ENCODE measurements around the gene NXPE4.

Gene NXPE4

DNA sequence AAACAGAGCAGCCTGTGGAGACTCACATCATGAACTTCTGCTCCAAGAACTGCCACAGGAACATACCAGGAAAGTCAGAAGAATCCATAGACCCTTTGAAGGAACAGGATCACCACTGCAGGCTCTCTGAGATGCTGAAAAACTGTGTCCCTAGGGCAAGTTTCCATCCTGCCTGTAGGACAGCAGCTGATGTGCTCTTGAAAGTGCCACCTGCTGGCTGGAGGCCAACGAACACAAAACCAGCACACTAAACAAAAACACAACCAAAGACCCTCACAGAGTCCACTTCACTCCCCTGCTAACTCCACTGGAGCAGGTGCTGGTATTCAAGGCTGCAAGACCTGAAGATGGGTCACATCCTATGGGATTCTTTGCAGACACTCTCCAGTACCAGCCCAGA lies 23.9 kb downstream of the NXPE4 start:
- no peaks in the 10 kb centered on the region for H3K4me1 ChIP-seq (ENCODE audit: control insufficient read depth, insufficient read depth, low read length)
- no peak overlapping the region for H3K27ac ChIP-seq (ENCODE audit: low read depth, low read length)
- H3K4me3 ChIP-seq (ENCODE audit: low read length) = no peak overlapping the region
- H3K9ac ChIP-seq (ENCODE audit: low read length) = no peak overlapping the region
- no peaks in the 10 kb centered on the region for H3K36me3 ChIP-seq (ENCODE audit: control insufficient read depth, insufficient read depth, low read length)
- no peaks in the 10 kb centered on the region for H3K27me3 ChIP-seq (ENCODE audit: control insufficient read depth, insufficient read depth, low read length)

DNA sequence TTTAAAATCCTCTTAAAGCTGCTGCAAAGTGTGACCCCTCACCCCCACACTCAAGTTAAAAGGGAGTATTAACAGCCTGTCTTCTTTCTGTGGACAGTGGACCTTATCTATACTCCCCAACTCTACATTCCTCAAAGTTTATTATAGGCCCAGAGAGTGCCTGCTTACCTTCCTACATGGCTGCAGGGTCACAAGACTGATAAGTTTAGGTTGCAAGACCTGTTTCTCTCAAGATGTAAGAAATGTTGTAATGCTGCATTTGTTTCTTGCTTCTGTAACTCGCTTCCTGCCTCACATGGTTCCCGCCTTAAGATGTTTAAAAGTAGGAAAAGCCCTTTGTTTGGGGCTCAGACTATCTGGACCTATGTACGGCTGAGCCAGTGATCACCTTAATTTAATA lies 25.8 kb downstream of the NXPE4 start:
- Histone ChIP-seq H3K27ac (ENCODE audit: low read depth, low read length) (no peak overlapping the region), H3K36me3 (ENCODE audit: control insufficient read depth, insufficient read depth, low read length) (no peaks in the 10 kb centered on the region), H3K4me3 (ENCODE audit: low read length) (no peak overlapping the region), H3K9ac (ENCODE audit: low read length) (no peak overlapping the region), H3K27me3 (ENCODE audit: control insufficient read depth, insufficient read depth, low read length) (no peaks in the 10 kb centered on the region), H3K4me1 (ENCODE audit: control insufficient read depth, insufficient read depth, low read length) (no peaks in the 10 kb centered on the region)

DNA sequence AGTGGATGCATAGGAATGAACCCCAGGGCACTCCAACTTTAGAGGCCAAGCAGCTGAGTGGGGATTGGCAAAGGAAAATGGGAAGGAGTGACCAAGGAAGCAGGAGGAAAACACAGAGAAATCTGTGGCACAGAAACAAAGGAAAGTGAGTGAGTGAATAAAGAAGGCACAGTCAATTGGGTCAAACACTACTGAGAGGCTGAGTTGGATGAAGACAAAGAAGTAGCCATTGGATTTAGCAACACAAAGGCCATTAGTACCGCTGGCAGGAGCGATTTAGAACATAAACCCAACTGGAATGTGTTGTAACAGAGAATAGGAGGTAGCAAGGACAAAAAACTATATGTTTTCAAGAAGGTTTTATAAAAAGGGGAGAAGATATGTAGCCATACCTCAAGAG lies 29.3 kb downstream of the NXPE4 start:
- H3K27ac ChIP-seq (ENCODE audit: low read depth, low read length) = no peak overlapping the region
- no peak overlapping the region for H3K4me3 ChIP-seq (ENCODE audit: low read length)
- H3K9ac ChIP-seq (ENCODE audit: low read length) = no peak overlapping the region
- no peaks in the 10 kb centered on the region for H3K27me3 ChIP-seq (ENCODE audit: control insufficient read depth, insufficient read depth, low read length)
- H3K36me3 ChIP-seq (ENCODE audit: control insufficient read depth, insufficient read depth, low read length) = no peaks in the 10 kb centered on the region
- no peaks in the 10 kb centered on the region for H3K4me1 ChIP-seq (ENCODE audit: control insufficient read depth, insufficient read depth, low read length)

DNA sequence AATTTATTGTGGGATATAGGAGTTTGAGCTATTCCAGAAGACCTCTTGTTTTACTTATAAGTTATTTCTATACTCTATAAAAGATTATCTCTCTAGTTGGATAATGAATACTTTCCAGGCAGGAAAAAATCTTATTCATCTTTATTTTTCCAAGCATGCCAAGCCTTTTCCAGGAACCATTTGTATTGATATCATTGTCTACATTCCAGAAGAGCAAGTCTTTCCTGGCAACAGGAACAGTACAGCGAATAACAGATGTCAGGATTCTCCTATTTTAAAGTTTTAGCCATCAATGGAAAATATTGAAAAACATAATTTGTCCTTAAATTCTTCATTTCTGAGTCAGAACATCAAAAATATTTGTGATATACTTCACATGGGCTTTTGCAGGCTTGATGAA lies 30.8 kb downstream of the NXPE4 start:
- no peak overlapping the region for H3K27ac ChIP-seq (ENCODE audit: low read depth, low read length)
- H3K9ac ChIP-seq (ENCODE audit: low read length) = no peak overlapping the region
- no peaks in the 10 kb centered on the region for H3K36me3 ChIP-seq (ENCODE audit: control insufficient read depth, insufficient read depth, low read length)
- no peaks in the 10 kb centered on the region for H3K4me1 ChIP-seq (ENCODE audit: control insufficient read depth, insufficient read depth, low read length)
- no peak overlapping the region for H3K4me3 ChIP-seq (ENCODE audit: low read length)
- H3K27me3 ChIP-seq (ENCODE audit: control insufficient read depth, insufficient read depth, low read length) = no peaks in the 10 kb centered on the region

DNA sequence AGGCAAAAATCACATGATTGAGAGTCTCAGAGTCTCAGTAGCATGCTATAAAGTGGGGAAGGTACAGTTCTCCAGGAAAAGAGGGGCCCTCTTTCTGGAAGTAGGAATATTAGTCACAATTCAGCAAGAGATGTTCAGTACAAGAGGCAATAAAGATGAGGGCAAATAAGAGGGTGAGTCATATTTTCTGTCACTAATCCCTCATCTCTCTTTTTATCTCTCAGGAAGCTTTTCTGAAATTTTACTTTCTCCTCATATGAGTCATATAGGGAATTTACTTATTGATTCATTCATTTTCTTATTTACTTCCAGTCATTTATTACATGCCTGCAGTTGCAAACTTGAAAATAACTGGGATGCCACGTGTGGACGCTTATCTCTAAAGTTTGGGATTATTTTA lies 32.5 kb downstream of the NXPE4 start:
- Histone ChIP-seq H3K9ac (ENCODE audit: low read length) (no peak overlapping the region), H3K4me1 (ENCODE audit: control insufficient read depth, insufficient read depth, low read length) (no peaks in the 10 kb centered on the region), H3K27ac (ENCODE audit: low read depth, low read length) (no peak overlapping the region), H3K27me3 (ENCODE audit: control insufficient read depth, insufficient read depth, low read length) (no peaks in the 10 kb centered on the region), H3K4me3 (ENCODE audit: low read length) (no peak overlapping the region), H3K36me3 (ENCODE audit: control insufficient read depth, insufficient read depth, low read length) (no peaks in the 10 kb centered on the region)

DNA sequence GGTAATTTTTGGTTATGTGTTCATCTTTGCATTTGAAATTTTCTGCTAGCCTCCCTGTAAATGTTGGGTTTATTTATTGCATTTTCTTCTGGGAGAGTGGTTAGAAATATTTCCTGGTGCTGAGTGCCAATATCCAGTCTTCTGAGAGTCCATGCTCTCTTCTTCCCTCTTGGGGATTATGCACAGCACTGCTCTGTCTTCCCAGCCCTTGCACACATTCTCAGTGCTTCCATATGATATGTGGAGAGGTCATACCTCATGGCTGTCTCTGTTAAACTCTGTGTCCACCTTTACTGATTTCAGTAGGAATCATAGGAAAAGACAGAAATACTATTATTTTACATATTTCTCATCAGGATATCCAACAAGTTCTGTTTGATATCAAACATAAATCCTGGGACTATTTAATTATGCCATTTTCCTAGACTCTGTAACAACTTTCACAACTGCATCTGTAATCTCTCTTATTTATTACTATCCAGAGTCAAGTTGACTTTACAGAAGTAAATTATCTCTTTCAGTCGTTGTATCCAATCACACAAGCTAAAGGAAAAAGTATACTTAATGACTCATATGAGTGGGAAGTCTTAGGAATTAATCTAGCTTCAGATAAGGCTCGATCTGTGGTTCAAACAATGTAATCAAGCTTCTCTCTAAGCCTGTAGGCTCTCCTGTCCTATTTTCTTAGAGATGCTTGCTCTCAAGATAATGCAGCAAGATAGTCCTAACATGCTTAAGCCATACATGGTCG lies 33.2 kb downstream of the NXPE4 start:
- no peak overlapping the region for H3K27ac ChIP-seq (ENCODE audit: low read depth, low read length)
- no peaks in the 10 kb centered on the region for H3K4me1 ChIP-seq (ENCODE audit: control insufficient read depth, insufficient read depth, low read length)
- H3K4me3 ChIP-seq (ENCODE audit: low read length) = no peak overlapping the region
- no peaks in the 10 kb centered on the region for H3K36me3 ChIP-seq (ENCODE audit: control insufficient read depth, insufficient read depth, low read length)
- H3K27me3 ChIP-seq (ENCODE audit: control insufficient read depth, insufficient read depth, low read length) = no peaks in the 10 kb centered on the region
- no peak overlapping the region for H3K9ac ChIP-seq (ENCODE audit: low read length)

DNA sequence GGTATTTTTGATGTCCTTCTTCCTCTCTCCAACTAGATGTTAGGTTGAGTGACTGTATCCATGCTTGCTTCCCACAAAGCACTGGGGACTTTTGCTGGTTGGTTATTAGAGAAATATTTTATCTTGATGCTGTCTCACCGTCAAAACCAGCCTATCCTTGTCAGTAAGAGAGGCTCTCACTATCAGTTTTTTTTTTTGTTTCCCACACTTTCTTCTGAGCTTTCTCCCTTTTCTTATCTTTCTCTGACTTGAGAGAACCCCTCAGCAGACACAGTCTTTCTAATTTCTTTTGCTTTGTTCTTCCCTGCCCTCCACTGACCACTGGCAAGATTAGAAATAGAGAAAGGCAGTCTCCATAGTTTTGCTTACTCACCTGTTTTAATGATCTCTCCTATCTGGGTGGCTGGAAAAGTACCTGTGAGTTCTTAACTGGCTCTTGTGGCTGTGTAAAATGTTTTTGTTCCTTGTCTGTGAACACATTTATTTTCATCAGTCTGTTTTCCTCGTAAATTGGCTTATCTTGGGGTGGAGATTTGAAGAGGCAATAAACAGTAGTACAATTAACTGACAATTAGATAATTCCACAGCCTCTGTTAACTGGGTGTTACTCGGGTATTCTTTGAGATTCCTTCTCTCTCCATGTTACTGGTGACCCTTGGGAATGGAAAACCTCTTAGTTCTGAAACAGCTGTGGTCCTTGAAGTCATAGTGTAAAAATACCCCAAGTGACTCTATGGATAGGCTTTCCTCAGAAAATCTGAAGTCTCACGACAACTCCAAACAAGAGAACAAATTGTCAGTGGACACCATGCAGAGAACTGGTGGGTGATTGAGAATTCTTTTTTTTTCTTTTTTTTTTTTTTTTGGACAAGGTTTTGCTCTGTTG lies 35.9 kb downstream of the NXPE4 start, which contains the start of gene NXPE1:
TSS of gene NXPE1 (minus strand) at position 457 of the 886 bp plus-strand sequence. CDS start 8,680 bp downstream, outside the sequence.
- H3K9ac ChIP-seq (ENCODE audit: low read length) = no peak within 1 kb of the TSS
- H3K4me3 ChIP-seq (ENCODE audit: low read length) = peak within 1 kb of the TSS; percentile 46
- no peaks in the 10 kb centered on the region for H3K36me3 ChIP-seq (ENCODE audit: control insufficient read depth, insufficient read depth, low read length)
- H3K27ac ChIP-seq (ENCODE audit: low read depth, low read length) = no peak within 1 kb of the TSS
- H3K4me1 ChIP-seq (ENCODE audit: control insufficient read depth, insufficient read depth, low read length) = no peaks in the 10 kb centered on the region
- H3K27me3 ChIP-seq (ENCODE audit: control insufficient read depth, insufficient read depth, low read length) = no peaks in the 10 kb centered on the region

DNA sequence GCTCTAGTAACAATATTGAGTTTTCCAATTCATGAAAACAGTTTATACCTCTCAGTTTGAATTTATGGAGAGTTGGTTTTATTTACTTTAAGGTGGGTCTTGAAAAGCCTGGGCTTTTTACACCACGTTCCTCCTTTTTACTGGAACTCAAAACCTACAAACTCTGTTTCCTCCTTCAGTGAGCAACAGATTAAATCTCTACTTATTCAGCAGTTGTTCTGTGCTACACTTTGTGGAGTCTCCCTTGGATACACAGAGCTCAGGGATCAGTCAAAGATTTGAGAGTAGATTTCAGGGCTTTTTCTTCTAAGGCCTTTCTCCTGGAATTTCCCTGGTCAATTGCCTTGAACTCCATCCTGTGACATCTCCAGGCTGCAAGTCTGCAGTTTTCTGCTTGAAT lies 39.5 kb downstream of the NXPE4 start:
- Histone ChIP-seq H3K27ac (ENCODE audit: low read depth, low read length) (no peak overlapping the region), H3K9ac (ENCODE audit: low read length) (no peak overlapping the region), H3K27me3 (ENCODE audit: control insufficient read depth, insufficient read depth, low read length) (no peaks in the 10 kb centered on the region), H3K4me3 (ENCODE audit: low read length) (no peak overlapping the region), H3K36me3 (ENCODE audit: control insufficient read depth, insufficient read depth, low read length) (no peaks in the 10 kb centered on the region), H3K4me1 (ENCODE audit: control insufficient read depth, insufficient read depth, low read length) (no peaks in the 10 kb centered on the region)

DNA sequence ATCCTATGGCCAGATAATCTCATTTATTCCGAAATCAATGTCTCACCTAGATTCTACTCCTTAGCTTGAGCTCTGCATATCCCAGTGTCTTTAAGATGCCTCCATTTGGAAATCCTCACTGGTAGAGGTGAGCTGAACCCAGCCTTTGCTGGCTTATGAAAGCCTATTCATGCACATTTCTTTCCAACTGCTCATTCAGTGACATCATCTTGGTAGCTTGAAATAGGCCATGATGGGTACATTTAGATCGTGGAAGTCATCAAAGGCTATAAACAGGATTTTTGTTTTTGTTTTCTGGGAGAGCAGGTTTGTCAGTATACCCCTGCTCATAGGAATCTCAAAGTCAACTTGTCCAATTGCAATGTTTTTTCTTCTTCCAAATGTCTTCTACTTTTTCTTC lies 41.9 kb downstream of the NXPE4 start:
- Histone ChIP-seq H3K4me3 (ENCODE audit: low read length) (no peak overlapping the region), H3K4me1 (ENCODE audit: control insufficient read depth, insufficient read depth, low read length) (no peaks in the 10 kb centered on the region), H3K9ac (ENCODE audit: low read length) (no peak overlapping the region), H3K36me3 (ENCODE audit: control insufficient read depth, insufficient read depth, low read length) (no peaks in the 10 kb centered on the region), H3K27ac (ENCODE audit: low read depth, low read length) (no peak overlapping the region), H3K27me3 (ENCODE audit: control insufficient read depth, insufficient read depth, low read length) (no peaks in the 10 kb centered on the region)

DNA sequence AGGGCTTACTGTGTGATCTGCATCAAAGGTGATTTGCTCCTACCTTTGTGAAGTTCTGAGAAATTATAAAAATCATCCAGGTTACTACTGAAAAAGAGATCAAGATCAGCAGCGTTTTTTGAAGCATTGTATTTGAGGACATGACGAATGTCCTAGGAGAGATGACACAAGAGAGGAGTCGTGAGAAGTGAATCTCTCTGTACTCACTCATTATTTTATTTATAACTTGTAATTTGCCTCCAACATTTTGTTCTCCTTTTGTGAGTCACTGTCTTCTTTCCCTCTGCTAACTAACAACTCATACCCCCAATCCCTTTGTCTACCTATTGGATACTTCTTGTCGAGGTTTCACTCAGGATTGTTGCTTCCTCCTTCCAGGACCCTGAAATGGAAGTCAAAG lies 44.5 kb downstream of the NXPE4 start:
- Histone ChIP-seq H3K4me1 (ENCODE audit: control insufficient read depth, insufficient read depth, low read length) (no peaks in the 10 kb centered on the region), H3K4me3 (ENCODE audit: low read length) (no peak overlapping the region), H3K27ac (ENCODE audit: low read depth, low read length) (no peak overlapping the region), H3K36me3 (ENCODE audit: control insufficient read depth, insufficient read depth, low read length) (no peaks in the 10 kb centered on the region), H3K9ac (ENCODE audit: low read length) (no peak overlapping the region), H3K27me3 (ENCODE audit: control insufficient read depth, insufficient read depth, low read length) (no peaks in the 10 kb centered on the region)

DNA sequence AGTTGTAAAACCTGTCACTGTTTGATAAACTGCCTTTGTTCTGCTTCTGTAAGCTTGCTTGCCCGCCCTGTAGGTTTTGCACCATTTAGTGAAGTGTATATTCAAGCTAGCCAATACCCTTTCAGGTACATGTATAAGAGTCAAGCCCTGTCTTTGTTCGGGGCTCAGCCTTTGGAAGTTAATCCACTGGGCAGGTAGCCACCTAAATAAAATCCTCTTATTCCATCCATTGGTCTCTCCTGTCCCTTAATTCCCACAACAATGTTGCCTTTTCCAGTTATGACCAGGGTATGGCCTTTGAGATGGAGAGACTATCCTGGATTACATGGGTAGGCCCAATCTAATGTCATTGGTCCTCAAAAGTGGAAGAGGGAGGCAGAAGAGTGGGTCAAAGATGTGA lies 69.9 kb downstream of the NXPE4 start:
- Histone ChIP-seq H3K4me3 (ENCODE audit: low read length) (no peak overlapping the region), H3K27ac (ENCODE audit: low read depth, low read length) (no peak overlapping the region), H3K9ac (ENCODE audit: low read length) (no peak overlapping the region), H3K36me3 (ENCODE audit: control insufficient read depth, insufficient read depth, low read length) (peaks cover 6% of the 10 kb centered on the region), H3K4me1 (ENCODE audit: control insufficient read depth, insufficient read depth, low read length) (no peaks in the 10 kb centered on the region), H3K27me3 (ENCODE audit: control insufficient read depth, insufficient read depth, low read length) (no peaks in the 10 kb centered on the region)

DNA sequence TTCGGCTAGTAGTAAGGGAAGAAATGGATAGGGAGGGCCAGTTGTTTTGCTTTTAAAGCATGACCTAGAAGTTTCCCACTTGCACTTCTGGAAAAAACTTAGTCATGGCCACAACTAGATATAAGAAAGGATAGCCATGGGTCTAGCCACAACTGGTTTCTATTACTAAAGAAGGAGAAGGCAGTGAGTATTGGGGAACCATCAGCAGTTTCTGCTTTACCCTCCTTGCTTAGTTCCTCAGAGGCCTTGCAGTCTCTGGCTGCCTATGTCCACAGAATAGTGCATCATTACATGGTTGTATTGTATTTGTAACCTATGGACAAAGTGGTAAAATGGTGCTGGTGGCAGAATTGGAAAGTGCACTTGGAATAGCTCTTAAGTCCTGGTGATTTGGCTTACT lies 71.5 kb downstream of the NXPE4 start:
- Histone ChIP-seq H3K4me3 (ENCODE audit: low read length) (no peak overlapping the region), H3K27ac (ENCODE audit: low read depth, low read length) (no peak overlapping the region), H3K9ac (ENCODE audit: low read length) (no peak overlapping the region), H3K4me1 (ENCODE audit: control insufficient read depth, insufficient read depth, low read length) (no peaks in the 10 kb centered on the region), H3K27me3 (ENCODE audit: control insufficient read depth, insufficient read depth, low read length) (no peaks in the 10 kb centered on the region), H3K36me3 (ENCODE audit: control insufficient read depth, insufficient read depth, low read length) (no peaks in the 10 kb centered on the region)

Measured in rectal smooth muscle tissue (tissue), 1 donor.